Activated T-cell treated with anti-CD3 and anti-CD28 coated beads for 1 hour (primary cell): ENCODE data around the gene PRDM10.

Experiments used
- DNase-seq: peaks from one replicate; pipeline ENCODE4 v3.0.0-alpha.2; 2020; ENCODE audit warnings: low read depth

The PRDM10 gene

DNA sequence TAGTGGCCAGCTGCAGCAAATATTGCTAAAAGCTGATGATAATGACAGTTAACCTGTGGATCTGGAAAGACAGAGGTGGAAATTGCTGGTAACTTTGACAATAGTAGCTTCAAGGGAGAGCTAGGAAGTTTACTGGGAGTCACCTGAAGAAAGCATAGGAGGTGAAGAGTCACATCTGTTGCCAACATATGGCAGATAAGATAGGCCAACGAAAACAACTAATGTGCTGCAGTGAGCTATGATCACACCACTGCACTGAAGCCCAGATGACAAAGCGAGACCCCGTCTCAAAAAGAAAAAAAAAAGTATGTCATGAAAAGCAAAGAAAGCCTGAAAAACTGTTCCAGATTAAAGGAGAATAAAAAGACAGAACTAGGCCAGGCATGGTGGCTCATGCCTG is 4.3 kb upstream of the PRDM10 start:
- DNase-seq, result no peak

DNA sequence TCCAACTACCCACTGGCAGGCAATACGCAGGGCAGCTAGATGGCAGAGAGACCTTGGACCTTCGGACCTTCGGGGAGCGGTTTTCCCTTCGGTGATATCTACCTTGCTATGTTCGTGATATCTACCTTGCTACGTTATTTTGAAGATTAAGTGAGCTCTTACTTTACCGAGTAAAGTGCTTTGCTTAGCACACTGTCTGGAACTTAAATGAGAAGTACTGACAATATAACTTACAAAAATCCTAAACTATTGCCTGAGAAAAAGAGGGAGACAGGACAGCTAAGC is 1.0 kb upstream of the PRDM10 start:
- DNase-seq, result no peak

DNA sequence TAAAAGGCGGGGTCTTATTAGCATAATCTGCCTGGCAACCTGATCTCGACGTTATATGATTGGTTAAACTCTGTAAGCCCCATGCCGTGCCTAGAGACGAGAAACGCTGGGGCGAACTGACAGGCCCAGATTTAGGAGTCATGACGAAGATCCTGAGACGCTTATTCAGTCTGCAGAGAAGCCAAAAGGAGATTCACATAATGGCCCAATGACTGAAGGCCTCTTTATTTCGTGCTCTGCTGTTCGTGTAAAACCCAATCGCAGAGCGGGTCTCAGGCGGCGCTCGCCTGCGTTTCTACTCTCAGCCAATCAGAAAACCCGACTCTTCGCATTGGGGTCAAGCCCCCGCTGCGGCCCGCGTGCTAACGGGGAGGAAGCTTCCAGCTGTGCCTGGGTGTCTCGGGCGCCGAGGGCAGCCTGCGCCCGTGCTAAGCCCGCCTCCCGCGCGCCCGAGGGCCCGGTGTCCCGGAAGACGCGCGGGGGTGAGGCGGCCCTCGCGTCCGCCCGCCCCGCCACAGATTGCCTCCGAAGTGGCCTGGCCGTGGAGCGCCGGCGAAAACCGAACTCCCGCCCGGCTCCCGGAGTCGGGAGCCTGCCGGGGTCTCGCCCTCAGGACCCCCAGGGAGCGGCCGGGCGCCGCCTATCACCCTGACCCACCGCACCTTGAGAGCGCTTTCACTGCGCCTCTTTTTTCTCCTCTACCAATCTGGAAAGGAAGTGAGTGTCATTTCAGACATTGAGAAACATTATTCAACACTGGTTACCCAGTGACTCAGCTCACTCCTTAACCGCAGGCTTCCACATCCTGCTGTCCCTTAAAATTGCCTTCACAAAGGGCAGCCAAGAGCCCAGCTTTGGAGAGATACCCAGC is 446 bp upstream of the PRDM10 start:
- DNase-seq, result peak; percentile 78

DNA sequence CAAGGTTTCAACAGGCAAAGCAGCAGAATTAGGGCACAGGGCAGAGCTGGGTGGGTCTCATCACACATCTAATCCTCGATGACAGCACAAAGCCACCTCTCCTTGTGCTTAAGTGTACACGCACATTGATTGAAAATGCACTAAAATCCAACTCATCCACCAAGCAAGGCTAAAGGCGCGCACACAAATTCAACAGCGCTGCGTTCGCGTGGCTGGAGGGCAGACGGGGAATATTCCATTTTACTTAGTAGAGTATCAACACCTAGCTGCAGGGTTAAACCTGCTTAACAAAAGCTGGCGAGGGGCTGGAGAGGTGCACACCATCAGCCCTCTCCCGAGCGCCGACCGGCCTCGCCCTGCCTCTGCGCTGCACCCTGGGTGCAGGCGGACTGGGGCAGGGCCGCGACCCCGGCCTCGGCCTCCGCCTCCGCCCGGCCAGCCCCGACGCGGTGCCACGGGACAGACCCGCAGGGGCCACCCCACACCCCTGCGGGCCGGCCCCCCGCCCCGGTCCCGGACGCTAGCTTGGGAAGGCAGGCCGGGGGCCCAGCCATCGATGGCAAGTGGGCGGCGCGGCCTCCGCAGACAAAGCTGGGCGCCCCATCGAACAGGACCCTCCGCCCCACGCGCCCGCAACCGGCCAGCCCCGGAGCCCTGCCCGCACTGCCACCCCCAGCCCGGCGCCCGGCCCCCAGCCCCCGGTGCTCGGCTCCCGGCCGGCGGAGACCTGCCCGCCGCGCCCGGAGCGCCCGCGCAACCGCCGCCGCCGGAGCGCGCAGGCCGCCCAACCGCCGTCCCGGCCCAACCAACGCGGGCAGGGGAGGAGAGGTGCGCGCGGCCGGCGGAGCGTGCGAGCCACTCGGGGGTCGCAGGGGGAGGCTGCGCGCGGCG is 929 bp downstream of the PRDM10 start:
- peak; percentile 14 for DNase-seq

DNA sequence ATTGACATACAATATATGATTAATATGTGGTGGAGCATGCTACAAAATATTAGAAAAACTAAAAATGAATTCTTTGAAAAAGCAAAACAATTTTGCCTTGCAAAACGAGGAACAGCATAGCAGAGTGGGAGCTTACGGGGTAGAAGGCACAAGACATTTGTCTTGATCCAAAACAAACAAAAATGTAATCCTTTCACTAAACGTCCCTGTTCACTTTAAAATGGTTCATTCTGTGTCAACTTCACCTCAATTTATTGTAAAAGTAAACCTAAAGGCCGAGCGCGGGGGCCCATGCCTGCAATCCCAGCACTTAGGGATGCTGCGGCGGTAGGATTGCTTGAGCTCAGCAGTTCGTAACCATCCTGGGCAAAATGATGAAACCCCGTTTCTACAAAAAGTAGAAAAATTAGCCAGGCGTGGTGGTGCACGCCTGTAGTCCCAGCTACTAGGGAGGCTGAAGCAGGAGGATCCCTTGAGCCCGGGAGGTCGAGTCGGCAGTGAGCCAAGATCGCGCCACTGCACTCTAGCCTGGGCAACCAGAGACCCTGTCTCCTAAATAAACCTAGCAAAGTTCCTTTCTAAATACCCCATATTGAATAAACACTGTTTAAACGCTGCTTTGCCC is 2.0 kb downstream of the PRDM10 start:
- no peak for DNase-seq

DNA sequence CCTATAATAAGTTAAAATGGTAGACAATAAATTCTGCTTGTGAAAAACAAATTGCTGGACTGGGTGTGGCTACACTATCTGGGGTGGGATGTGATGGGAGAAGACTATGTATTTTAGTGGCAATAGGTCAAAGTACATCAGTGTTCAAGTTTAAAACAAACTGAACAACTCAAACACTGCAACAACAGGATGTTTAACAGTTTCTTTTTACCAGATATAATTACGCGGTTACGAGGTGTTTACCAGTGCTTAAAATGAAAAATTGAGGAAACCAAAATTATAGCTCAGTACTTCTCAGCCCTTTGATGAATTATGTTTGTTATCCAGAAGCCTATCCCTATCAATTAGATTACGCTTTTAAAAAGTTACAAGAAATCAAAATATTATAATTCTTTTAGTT is 3.2 kb downstream of the PRDM10 start:
- no peak for DNase-seq

DNA sequence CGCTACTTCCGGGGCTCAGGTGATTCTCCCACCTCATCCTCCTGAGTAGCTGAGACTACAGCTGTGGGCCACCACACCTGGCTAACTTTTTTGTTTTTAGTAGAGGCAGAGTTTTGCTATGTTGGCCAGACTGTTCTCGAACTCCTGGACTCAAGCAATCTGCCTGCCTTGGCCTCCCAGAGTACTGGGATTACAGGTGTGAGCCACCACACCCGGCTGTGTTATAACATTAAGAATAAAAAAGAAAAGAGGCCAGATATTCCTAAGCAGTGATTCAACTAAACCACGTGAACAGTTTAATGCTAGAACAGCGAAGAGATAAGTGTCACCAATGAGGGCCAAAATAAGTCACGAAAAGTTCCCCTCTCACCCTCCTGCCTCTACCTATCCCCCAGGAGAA is 3.7 kb downstream of the PRDM10 start:
- DNase-seq, result no peak

DNA sequence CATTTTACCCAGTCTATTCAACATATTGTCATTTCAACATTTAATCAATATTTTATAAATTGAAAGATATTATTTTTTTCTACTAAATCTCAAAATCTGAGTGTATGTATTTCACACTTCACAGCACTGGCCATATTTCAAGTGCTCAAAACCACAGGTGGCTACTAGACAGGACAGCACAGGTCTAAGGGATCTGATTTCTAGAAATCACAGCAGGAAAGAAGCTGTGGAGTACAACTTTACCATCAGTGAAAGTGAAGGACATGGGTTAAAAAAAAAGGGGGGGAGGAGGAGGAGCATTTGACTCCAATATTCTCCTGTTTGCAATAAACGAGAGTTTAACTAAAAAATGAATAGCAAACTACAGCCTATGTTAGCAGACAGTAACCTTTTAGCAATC is 4.5 kb downstream of the PRDM10 start:
- DNase-seq, result no peak

DNA sequence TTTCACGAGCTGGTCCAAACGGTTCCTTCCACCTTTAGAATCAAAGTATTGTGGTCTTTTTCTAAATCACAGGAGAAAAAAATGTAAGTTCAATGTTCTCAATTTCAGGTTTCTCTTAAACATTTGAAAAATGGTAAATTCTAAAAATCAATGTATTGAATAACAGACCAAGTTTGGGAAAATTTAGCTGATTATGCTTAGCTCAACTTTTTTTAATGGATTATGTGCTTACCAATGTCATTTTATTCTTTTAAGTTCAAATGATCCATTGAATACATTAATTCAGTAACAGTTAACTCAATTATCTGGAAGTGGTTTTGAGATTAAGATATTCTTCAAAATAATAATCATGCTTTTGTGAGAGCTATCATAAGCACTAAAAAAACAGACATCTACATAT is 5.1 kb downstream of the PRDM10 start:
- no peak for DNase-seq

DNA sequence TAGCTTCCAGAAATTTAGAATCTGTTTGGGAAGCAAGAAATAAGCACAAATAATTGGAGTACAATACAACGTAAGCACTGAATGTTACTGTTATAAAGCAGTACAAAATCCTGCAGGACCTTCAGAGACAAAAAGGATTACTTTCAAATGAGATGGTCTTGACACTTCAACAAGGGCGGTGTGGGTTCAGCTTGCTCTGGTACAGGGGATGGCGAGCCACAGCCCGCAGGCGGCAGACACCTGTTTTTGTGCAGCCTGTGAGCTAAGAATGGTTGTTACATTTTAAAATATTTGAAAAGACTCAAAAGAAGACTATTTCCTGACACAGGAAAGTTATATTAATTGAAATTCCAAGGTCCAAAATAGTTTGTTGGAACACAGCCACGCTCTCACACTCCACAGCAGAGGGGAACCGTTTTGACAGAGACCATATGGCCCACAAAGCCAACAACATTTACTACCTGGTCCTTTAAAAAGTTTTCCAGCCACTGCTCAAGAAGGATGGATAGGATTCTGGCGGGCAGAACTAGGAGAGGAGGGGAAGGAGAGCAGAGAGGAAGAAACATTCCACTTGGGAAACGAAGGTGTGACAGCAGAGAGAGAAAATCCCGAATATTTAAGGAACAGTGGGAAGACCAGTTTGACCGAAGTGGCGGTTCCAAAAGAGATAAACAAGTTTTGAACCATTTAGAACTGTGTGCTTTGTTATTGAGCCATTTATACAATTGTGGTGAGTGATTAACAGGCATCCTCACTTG is 6.3 kb downstream of the PRDM10 start:
- no peak for DNase-seq

DNA sequence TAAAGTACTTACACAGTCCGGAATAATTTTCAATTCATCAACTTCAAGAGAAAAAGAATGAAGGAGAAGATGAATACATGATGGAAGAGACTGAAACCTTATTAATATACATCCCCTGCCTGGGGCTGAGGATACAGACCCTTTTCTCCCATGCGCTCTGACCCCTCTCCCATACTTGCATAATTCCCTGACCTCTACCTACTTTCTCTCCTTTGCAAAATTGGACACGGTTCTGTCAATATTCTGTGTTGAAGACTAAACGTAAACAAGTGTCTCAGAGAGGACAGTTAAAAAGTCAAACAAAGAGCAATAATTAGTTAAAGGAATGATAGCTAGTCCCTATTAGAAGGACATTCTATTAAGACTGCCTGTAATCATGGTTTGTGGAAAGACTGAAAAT is 7.5 kb downstream of the PRDM10 start:
- DNase-seq, result no peak

DNA sequence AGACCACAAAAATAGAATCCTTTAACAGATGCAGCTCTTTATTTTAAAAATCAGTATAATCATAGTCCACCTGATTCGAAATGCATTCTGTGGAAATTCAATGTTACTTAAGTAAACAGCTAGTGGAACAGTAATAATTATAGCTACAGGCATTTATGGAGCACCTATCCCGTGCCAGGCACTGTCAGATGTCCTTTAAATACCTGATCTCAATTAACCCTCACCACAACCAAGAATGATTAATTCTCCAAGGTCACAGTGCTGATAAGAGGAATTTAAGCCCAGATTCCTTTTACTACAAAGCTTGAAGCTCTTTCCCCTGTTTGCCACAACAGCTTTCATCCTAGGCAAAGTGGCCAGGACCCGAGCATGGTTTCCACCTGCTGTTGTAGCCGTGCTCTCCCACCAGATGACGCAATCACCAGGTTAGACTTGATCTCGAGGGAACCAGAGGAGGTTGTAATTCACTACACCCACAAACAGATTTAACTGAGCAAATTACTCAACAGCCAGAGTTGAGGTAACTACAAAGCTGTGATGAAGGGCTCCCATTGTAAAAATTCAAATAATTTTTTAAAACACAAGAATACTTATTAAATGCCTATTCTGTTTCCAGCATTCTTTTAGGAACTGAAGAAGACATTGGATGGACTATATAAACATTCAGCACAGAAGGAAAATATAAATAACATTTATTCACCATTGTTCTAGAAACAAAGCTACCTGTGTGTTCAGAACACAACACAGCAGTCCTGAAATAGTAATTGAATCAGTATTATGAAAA is 10.3 kb downstream of the PRDM10 start:
- peak; percentile 23 for DNase-seq

DNA sequence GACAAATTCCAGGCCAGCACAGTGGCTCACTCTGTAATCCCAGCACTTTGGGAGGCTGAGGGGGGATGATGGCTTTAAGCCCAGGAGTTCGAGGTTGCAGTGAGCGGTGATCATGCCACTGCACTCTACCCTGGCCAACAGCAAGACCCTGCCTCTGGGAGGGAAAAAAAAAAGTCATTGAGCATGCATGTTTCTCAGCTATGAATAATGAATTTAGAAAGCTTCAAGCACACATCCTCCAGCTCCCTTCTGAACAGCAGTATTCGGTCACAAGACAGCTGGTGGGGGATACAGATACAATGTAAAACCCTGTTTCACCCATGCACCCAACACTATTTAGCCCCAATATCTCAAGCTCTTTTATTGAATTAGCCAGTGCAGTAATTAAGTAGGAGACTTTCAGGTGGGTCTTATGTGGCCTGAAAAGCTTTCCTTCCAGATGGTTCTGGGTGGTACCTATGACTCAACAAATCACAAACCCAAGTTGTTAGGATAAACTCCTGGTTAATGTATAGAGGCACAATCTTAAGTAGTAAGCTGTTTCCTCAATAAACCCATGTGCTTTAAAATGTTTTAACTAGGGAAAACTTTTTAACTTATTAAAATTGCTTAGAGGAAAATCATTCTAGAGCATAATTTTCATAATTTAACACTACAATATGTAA is 13.4 kb downstream of the PRDM10 start:
- DNase-seq, result no peak

DNA sequence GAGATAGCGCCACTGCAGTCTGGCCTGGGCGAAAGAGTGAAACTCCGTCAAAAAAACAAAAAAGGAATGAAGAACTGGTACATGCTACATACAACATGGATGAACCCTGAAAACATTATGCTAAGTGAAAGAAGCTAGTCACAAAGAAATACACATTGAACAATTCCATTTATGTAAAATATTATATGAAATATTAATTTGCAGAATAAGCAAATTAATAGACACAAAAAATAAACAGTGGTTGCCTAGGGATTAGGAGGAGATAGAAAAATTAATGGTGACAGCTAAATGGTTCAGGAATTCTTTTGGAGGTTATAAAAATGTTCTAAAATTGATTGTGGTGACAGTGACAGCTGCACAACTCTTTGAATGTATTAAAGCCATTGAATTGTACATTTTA is 14.7 kb downstream of the PRDM10 start:
- DNase-seq, result no peak

DNA sequence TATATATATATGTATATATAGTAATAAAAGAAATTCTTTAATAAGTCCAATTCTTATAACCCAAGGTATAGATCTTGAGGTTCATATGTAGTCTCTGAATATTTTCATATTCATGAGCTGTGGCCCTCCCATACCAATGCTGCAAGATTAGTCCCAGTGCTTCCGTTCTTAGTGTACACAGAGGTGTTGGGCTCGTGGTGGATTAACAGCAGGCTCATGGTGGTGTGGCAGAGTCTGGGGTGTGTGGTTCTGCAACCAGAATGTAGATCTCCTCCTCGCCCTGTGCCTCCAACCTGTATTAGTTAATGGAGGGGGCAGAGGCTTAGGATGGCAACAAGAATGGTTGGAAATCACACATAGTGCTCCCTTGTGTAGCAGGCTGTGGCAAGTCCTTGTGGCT is 16.8 kb downstream of the PRDM10 start:
- DNase-seq, result no peak

DNA sequence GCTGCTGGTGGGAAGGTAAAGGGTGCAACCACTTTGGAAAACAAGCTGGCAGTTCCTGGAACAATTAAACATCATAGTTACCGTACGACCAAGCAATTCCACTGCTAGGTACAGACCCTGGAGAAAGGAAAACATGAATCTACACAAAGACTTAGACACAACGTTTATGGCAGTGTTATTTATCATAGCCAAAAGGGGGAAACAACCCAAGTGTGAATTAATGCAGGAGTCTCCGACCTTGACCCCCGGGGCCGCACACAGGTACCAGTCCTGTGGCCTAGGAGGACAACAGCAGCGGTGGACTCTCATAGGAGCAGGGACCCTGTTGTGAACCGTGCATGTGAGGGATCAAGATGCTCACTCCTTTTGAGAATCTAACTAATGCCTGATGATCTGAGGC is 22.5 kb downstream of the PRDM10 start:
- no peak for DNase-seq

DNA sequence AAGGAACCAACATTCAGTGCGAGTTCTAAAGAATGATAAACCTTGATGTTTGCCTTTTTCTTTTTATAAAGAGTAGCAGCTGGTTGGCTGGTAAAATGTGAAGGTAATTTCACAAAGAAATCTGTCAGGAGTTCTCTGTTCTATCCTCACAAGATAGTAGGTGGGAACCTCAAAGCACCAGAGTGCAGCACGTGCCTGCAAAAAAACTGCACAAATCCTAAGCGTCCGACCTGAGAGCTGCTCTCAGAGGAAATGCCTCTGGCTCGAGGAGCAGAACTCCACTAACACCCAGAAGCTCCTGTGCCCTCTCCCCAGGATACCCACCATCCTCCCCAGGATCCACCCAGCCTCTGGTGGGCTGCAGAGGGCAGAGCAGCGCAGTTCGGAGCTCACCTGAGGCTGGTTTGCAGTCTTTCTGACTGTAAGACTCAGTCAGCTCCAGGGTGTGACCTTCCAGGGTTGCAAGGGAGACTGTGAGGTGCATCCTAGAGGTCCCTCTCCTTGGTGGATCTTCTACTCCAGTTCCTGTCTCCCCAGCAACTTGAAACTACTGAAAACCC is 23.5 kb downstream of the PRDM10 start:
- no peak for DNase-seq

DNA sequence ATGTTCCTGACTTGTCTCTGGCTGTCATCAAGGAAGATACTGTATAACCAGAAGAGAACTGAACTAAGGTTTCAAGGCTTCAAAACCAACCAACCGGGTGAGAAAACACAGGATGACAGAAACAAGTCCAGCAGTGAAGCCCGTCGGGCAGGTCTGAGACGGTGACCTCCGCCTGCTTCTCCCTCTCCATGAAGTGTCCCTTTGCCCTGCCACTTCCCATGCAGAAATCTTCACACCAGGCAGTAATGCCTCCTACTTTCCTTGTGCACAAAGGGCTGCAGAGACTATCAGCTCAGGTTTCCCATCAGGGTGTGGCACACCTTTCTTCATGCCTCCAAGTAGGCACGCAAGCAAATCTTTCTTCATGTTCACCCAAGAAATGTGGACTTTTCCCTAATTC is 24.2 kb downstream of the PRDM10 start:
- no peak for DNase-seq

DNA sequence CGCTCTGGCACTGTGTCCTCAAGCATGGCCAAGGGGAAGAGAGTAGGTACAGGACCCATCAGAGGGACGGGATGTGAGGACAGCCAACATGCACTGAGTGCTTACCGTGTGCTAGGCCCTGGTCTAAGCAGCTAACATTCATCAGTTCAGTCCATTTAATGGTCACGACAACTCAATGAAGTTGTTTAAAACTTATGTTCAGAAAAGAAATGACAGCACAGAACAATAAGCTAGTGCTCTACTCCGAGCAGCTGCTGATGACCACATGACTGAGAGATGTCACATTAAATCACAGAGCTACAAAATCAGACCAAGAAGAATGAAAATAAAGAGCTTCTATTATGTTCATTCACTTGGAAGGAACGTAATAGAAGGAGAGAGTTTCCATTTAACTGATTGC is 26.3 kb downstream of the PRDM10 start:
- no peak for DNase-seq

DNA sequence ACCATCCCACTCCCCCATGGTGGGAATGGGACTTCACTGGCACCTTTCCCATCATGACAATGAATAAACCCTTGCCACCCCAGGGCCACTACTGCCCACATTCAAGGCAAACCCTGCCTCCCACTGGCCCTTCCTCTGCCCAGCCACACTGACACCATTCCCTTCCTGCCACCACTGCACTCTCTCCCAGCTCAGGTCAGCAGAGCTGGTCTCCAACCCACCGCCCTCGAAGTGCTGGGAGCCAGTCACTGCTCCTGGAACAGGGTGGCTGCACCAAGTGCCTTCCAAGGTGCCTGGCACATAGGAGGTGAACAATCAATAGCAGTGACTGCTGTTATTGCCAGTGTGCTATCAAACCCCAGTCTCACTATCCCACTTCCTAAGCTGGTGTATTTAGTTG is 27.1 kb downstream of the PRDM10 start:
- DNase-seq, result no peak

DNA sequence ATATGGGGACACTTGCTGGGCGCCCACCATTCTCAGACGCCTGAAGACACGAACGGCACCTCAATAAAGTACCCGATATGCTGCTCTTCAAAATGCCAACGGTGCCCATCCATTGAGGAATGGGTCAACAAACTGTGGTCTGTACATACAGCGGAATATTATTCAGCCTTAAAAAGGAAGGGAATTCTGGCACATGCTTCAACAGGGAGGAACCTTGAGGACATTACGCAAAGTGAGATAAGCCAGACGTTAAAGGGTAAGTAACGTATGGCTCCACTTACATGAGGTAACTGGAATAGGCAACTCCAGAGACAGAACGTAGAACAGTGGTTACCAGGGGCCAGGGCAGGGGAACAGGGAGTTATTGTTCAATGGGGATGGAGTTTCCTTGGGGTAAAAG is 28.0 kb downstream of the PRDM10 start:
- no peak for DNase-seq
